ENCODE measurements around the gene IQGAP2. TPM values are rescaled to one million over a fixed set of nuclear protein-coding genes. Genes with fewer than 3 reads are reported as not detected.

The IQGAP2 gene
- polyA plus RNA-seq, 1 donor (not counting 4 experiments of a cell fraction or from before 2014, with no cell fraction given) = 0.14 TPM

GRCh38 chr5:76477061-76477460, 74.0 kb downstream of the IQGAP2 start:
- dilution Hi-C loops (cut with MboI; ENCODE audit: extremely low pct_ligation_motif_present, low sequenced_read_pairs) = no loop called here
- no peak overlapping the region for H3K27ac ChIP-seq (ENCODE audit: control insufficient read depth, insufficient read depth, low read length)
- no peak overlapping the region for H3K4me2 ChIP-seq (ENCODE audit: control insufficient read depth, extremely low read depth, insufficient read depth, low read depth, low read length)

DNA sequence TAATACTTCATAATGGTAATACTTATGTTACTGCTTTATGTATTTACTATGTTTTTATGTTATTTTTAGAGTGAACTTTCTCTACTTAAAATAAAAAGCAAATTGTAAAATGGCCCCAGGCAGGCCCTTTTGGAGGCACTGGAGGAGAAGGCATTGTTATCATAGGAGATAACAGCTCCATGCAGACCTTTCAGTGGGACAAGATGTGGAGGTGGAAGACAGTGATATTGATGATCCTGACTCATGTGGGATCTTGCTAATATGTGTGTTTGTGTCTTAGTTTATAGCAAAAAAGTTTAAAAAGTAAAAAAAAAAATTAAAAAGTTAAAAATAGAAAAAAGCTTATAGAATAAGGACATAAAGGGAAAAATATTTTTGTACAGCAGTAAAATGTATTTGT, 74.5 kb downstream of the IQGAP2 start:
- no peak overlapping the region for H3K9ac ChIP-seq (ENCODE audit: control insufficient read depth, extremely low read depth, insufficient read depth, low read length)
- H3K4me3 ChIP-seq (ENCODE audit: control insufficient read depth in 2 of 3, extremely low read depth in 1 of 3, insufficient read depth in 2 of 3, low read depth in 1 of 3, low read length in 3 of 3) = no peak overlapping the region
- FAIRE-seq (no peak), DNase-seq (ENCODE audit: low read depth, low spot score) (no peak)
- no peaks in the 10 kb centered on the region for H3K9me1 ChIP-seq (ENCODE audit: control insufficient read depth, extremely low read depth, insufficient read depth, low read length)
- no peak for TF ChIP-seq CTCF (optimal IDR thresholded peaks at IDR 0.05 in 1 of 3, IDR thresholded peaks at IDR 0.05 in 1 of 3, conservative IDR thresholded peaks at IDR 0.05 in 1 of 3; ENCODE audit: extremely low read depth in 1 of 3, insufficient read depth in 2 of 3, low read length in 3 of 3)
- no peak for TF ChIP-seq EZH2 (IDR thresholded peaks at IDR 0.05; ENCODE audit: low read length)
- no peaks in the 10 kb centered on the region for H3K4me1 ChIP-seq (ENCODE audit: control insufficient read depth, extremely low read depth, insufficient read depth, low read length)
- dilution Hi-C loops (cut with MboI; ENCODE audit: extremely low pct_ligation_motif_present, low sequenced_read_pairs) = no loop called here
- H4K20me1 ChIP-seq (ENCODE audit: control insufficient read depth, extremely low read depth, insufficient read depth, low read length) = no peaks in the 10 kb centered on the region
- H2AFZ ChIP-seq (ENCODE audit: control insufficient read depth, low read length) = no peak overlapping the region
- H3K79me2 ChIP-seq (ENCODE audit: control insufficient read depth, insufficient read depth, low read length) = no peaks in the 10 kb centered on the region
- H3K4me2 ChIP-seq (ENCODE audit: control insufficient read depth, extremely low read depth, insufficient read depth, low read depth, low read length) = no peak overlapping the region
- no peaks in the 10 kb centered on the region for H3K9me3 ChIP-seq (ENCODE audit: control insufficient read depth, low read depth, low read length)
- no peak overlapping the region for H3K27ac ChIP-seq (ENCODE audit: control insufficient read depth, insufficient read depth, low read length)
- no peaks in the 10 kb centered on the region for H3K36me3 ChIP-seq (ENCODE audit: control insufficient read depth in 2 of 2, extremely low read depth in 1 of 2, insufficient read depth in 2 of 2, low read length in 2 of 2)
- H3K27me3 ChIP-seq (ENCODE audit: control insufficient read depth, extremely low read depth, insufficient read depth, low read length) = no peaks in the 10 kb centered on the region

More at GRCh38 chr5:76477061-76477460, 74.0 kb downstream of the IQGAP2 start:
- TF ChIP-seq CTCF (optimal IDR thresholded peaks at IDR 0.05 in 1 of 3, IDR thresholded peaks at IDR 0.05 in 1 of 3, conservative IDR thresholded peaks at IDR 0.05 in 1 of 3; ENCODE audit: extremely low read depth in 1 of 3, insufficient read depth in 2 of 3, low read length in 3 of 3) = no peak
- no peak for TF ChIP-seq EZH2 (IDR thresholded peaks at IDR 0.05; ENCODE audit: low read length)
- Histone ChIP-seq H3K27me3 (ENCODE audit: control insufficient read depth, extremely low read depth, insufficient read depth, low read length) (no peaks in the 10 kb centered on the region), H3K9me3 (ENCODE audit: control insufficient read depth, low read depth, low read length) (no peaks in the 10 kb centered on the region), H3K79me2 (ENCODE audit: control insufficient read depth, insufficient read depth, low read length) (no peaks in the 10 kb centered on the region), H3K4me1 (ENCODE audit: control insufficient read depth, extremely low read depth, insufficient read depth, low read length) (no peaks in the 10 kb centered on the region), H3K36me3 (ENCODE audit: control insufficient read depth in 2 of 2, extremely low read depth in 1 of 2, insufficient read depth in 2 of 2, low read length in 2 of 2) (no peaks in the 10 kb centered on the region), H4K20me1 (ENCODE audit: control insufficient read depth, extremely low read depth, insufficient read depth, low read length) (no peaks in the 10 kb centered on the region), H3K4me3 (ENCODE audit: control insufficient read depth in 2 of 3, extremely low read depth in 1 of 3, insufficient read depth in 2 of 3, low read depth in 1 of 3, low read length in 3 of 3) (no peak overlapping the region), H3K9ac (ENCODE audit: control insufficient read depth, extremely low read depth, insufficient read depth, low read length) (no peak overlapping the region), H3K9me1 (ENCODE audit: control insufficient read depth, extremely low read depth, insufficient read depth, low read length) (no peaks in the 10 kb centered on the region), H2AFZ (ENCODE audit: control insufficient read depth, low read length) (no peak overlapping the region)
- FAIRE-seq = no peak
- DNase-seq (ENCODE audit: low read depth, low spot score) = no peak

Data from keratinocyte (primary cell).